Measurements from ENCODE around the gene APEX1.

DNA sequence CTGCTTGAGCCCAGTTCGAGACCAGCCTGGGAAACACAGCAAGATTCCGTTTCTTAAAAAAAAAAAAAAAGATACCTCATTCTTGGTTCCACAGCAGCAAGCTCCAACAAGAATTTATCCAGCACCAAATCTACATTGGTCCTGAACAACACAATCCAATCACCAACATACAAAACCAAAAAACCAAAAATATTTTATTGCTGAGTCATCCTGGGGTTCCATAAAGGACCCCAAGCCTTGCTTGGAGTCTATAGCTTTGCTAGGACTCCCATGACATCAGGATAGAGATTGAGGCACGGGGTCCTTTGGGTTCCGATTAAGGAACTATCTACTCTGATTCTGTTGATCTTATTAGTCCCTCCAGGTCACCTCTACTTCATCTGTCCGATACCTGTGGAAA lies 8.1 kb upstream of the APEX1 start:
- TF ChIP-seq, protein P1, sequence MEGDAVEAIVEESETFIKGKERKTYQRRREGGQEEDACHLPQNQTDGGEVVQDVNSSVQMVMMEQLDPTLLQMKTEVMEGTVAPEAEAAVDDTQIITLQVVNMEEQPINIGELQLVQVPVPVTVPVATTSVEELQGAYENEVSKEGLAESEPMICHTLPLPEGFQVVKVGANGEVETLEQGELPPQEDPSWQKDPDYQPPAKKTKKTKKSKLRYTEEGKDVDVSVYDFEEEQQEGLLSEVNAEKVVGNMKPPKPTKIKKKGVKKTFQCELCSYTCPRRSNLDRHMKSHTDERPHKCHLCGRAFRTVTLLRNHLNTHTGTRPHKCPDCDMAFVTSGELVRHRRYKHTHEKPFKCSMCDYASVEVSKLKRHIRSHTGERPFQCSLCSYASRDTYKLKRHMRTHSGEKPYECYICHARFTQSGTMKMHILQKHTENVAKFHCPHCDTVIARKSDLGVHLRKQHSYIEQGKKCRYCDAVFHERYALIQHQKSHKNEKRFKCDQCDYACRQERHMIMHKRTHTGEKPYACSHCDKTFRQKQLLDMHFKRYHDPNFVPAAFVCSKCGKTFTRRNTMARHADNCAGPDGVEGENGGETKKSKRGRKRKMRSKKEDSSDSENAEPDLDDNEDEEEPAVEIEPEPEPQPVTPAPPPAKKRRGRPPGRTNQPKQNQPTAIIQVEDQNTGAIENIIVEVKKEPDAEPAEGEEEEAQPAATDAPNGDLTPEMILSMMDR (IDR thresholded peaks at IDR 0.05): no peak
- no peak for TF ChIP-seq POLR2A (IDR thresholded peaks at IDR 0.05)

Measured in right lobe of liver (tissue), 4 donors.